Measurements from ENCODE around the gene GON4L.

Gene GON4L

GRCh38 chr1:155888481-155888880 lies 31.5 kb upstream of the GON4L start:
- ChIA-PET POLR2A (ENCODE audit: low non-redundant PET) (interaction anchor here (0.6 kb wide), 1 partner anchor 25 kb away, joined by 3 read pairs; no protein-coding TSS in a partner anchor), CTCF (no interaction called here)
- no peak for DNase-seq (ENCODE audit: low spot score)
- no peak for TF ChIP-seq CTCF (conservative IDR thresholded peaks at IDR 0.05; ENCODE audit: low read depth)
- no peak overlapping the region for H3K27ac ChIP-seq

GRCh38 chr1:155884982-155885381 lies 28.0 kb upstream of the GON4L start:
- ChIA-PET POLR2A (ENCODE audit: low non-redundant PET) (interaction anchor here (0.6 kb wide), 1 partner anchor 9 kb away, joined by 3 read pairs; no protein-coding TSS in a partner anchor), CTCF (no interaction called here)
- no peak for TF ChIP-seq CTCF (conservative IDR thresholded peaks at IDR 0.05; ENCODE audit: low read depth)
- DNase-seq (ENCODE audit: low spot score) = no peak
- no peak overlapping the region for H3K27ac ChIP-seq

DNA sequence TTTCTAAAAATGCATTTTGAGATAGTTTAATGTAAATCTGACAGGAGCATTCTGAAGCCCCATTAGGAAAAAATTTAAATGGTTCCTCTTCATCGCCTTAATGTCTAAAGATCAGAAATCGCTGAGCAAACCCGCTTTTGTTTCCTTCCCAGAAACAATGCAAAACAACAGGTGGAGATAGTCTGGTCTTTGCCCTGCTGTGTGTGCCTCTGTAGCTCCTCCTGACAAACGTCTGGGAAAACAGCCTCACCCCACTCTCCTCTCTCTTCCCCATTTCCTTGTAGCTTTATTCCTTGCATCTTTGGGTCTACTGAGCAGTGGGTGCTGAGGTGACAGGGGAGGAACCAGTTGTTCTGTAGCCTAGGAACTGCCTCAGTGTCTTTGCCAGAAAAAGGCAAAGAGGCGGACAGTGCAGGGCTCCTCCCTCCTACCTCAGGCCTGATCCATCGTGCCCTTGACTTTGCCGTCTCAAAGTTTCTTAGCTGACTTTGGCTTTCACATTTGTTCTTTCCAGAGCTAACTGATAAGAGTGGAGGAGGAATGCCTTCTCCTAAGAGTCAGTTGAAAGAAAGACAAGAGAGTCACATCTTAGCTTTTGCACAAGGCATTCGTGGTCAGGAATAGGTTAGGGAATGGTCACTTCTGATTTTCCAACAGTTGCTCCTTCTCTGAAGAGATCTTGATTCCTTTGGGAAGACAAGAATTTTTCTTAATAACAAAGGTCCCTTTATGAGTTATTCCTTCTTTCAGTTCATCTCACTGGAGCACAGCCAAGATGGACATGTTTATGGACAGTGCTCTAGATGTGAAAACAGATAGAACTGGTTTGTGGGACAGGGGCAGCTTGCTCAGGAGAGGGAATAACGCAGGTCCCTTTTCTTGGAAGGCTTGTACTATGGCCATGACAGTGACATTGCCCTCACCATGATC lies 27.3 kb upstream of the GON4L start:
- CTCF ChIA-PET = interaction anchor here (0.7 kb wide), 1 partner anchor 243 kb away, joined by 3 read pairs; no protein-coding TSS in a partner anchor
- POLR2A ChIA-PET (ENCODE audit: low non-redundant PET) = interaction anchor here (0.6 kb wide), 1 partner anchor 9 kb away, joined by 3 read pairs; no protein-coding TSS in a partner anchor
- H3K27ac ChIP-seq = no peak overlapping the region
- TF ChIP-seq CTCF (conservative IDR thresholded peaks at IDR 0.05; ENCODE audit: low read depth) = no peak
- DNase-seq (ENCODE audit: low spot score) = no peak

DNA sequence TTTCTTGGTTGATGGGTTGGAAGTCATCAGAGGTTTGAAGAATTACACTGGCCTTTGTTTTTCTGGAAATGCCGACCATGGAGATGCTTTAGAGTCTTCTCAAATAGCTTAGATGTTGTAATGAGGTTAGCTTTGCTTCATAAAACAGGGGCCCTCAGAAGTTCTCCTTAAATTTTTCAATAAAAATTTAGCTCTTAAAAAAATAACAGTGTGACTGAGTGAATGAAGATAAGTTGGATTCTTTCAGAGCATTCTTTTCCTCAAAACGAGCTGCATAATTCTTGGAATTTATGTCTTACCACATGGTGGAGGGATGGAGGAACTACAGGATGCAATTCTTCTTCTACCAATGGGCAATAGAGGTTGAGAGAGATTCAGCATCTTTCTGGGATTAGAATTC lies 25.8 kb upstream of the GON4L start:
- POLR2A ChIA-PET (ENCODE audit: low non-redundant PET) = interaction anchor here (0.9 kb wide), 1 partner anchor 10 kb away, joined by 3 read pairs; no protein-coding TSS in a partner anchor
- CTCF ChIA-PET = interaction anchor here (1.4 kb wide), 1 partner anchor 9 kb away, joined by 5 read pairs; no protein-coding TSS in a partner anchor
- H3K27ac ChIP-seq = no peak overlapping the region
- TF ChIP-seq CTCF (conservative IDR thresholded peaks at IDR 0.05; ENCODE audit: low read depth) = no peak
- DNase-seq (ENCODE audit: low spot score) = no peak

GRCh38 chr1:155882235-155882634 lies 25.2 kb upstream of the GON4L start:
- ChIA-PET CTCF (interaction anchor here (1.4 kb wide), 1 partner anchor 9 kb away, joined by 5 read pairs; no protein-coding TSS in a partner anchor), POLR2A (ENCODE audit: low non-redundant PET) (interaction anchor here (0.9 kb wide), 1 partner anchor 9 kb away, joined by 3 read pairs; no protein-coding TSS in a partner anchor)
- no peak overlapping the region for H3K27ac ChIP-seq
- no peak for TF ChIP-seq CTCF (conservative IDR thresholded peaks at IDR 0.05; ENCODE audit: low read depth)
- no peak for DNase-seq (ENCODE audit: low spot score)

DNA sequence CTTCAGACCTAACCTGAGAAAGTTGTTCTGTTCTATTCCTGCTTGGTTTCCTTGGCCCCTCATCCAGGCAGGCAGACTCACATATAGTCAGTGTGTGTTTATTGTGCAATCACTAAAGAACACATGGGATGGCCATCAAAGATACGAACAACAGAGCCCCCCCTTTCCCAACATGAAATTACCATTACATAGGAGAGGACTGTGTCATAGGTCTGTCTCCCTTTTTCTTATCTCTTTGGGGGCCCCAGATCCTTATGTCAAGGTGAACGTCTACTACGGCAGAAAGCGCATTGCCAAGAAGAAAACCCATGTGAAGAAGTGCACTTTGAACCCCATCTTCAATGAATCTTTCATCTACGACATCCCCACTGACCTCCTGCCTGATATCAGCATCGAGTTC lies 23.9 kb upstream of the GON4L start:
- no peak for TF ChIP-seq CTCF (conservative IDR thresholded peaks at IDR 0.05; ENCODE audit: low read depth)
- no peak overlapping the region for H3K27ac ChIP-seq
- ChIA-PET POLR2A (ENCODE audit: low non-redundant PET) (interaction anchor here (0.6 kb wide), 1 partner anchor 51 kb away, joined by 3 read pairs; no protein-coding TSS in a partner anchor), CTCF (no interaction called here)
- no peak for DNase-seq (ENCODE audit: low spot score)
